GM23248 (cell line): ENCODE data around the gene KIF1A.

Experiments used
- EZH2 ChIP-seq: fragments of 200-600 bp; sonication (generic); IDR thresholded peaks from 2 replicates; pipeline ENCODE4 v1.6.1; 2018; ENCODE audit warnings: antibody characterized with exemption, mild to moderate bottlenecking; ENCODE audit not compliant: insufficient read depth, poor library complexity, severe bottlenecking
- EZH2phosphoT487 ChIP-seq: fragments of 200-600 bp; sonication (generic); IDR thresholded peaks from 2 replicates; pipeline ENCODE4 v1.6.1; 2018; ENCODE audit warnings: antibody characterized with exemption, moderate library complexity, mild to moderate bottlenecking, low read depth; ENCODE audit not compliant: insufficient read depth

GRCh38 chr2:240686460-240686859, 133.6 kb downstream of the KIF1A start:
- TF ChIP-seq EZH2 (no peak), EZH2phosphoT487 (no peak)
